Cortex of kidney (tissue), 1 donor: ENCODE data around the gene ZCCHC7.

ENCODE experiments used
- DNase-seq: peaks from one replicate; lab custom pipeline; 2025; lab: John Stamatoyannopoulos, UW

Gene ZCCHC7

GRCh38 chr9:37405350-37405749 lies 285.0 kb downstream of the ZCCHC7 start:
- no peak for DNase-seq

- no peak for DNase-seq
Observed at GRCh38 chr9:37405764-37406380, 285.5 kb downstream of the ZCCHC7 start.

- DNase-seq, result no peak
Observed at GRCh38 chr9:37406603-37407401, 286.4 kb downstream of the ZCCHC7 start.

- no peak for DNase-seq
Observed at GRCh38 chr9:37407468-37407867, 287.1 kb downstream of the ZCCHC7 start.
